Panc1 (cell line): ENCODE measurements around the gene GABRB1.

Source experiments
- POLR2AphosphoS5 ChIP-seq: IDR thresholded peaks from 2 replicates; pipeline ENCODE4 v1.6.1; 2012; ENCODE audit warnings: mild to moderate bottlenecking, low read depth, low read length, moderate library complexity
- SIN3A ChIP-seq: IDR thresholded peaks from 2 replicates; pipeline ENCODE4 v1.6.1; 2012; ENCODE audit warnings: low read depth, mild to moderate bottlenecking, low read length, moderate library complexity, borderline replicate concordance; ENCODE audit not compliant: insufficient read depth
- TF ChIP-seq, protein P1 (sequence below): fragments of 450-650 bp; IDR thresholded peaks from 2 replicates; pipeline ENCODE4 v1.5.1; 2017; ENCODE audit warnings: mild to moderate bottlenecking
- TF ChIP-seq, protein P2 (sequence below), 2 experiments: IDR thresholded peaks; 2 replicates each; pipeline ENCODE4 v1.6.1; 2011 to 2012; ENCODE audit warnings: low read depth in 2 of 2, control low read depth in 1 of 2, low read length in 1 of 2, mild to moderate bottlenecking in 1 of 2, moderate library complexity in 1 of 2; ENCODE audit not compliant: insufficient read depth in 1 of 2

DNA sequence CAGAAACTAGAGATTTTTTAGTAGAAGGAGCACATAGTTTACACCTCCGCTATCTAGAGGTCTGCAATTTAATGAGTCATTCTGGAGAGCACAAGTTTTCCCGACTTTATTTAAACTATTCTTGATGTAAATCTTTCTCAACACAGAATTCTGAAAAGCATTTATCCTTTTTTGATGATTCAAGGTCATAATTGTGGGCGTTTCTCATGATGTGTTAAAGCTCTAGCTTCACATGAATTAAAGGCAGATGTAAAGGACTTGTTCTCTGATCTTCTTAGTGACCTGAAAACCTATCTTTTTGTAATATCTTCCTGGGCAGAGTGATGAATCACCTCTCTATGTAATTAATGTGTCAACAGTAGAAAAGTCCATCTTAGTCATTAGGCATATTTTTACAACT is 303.3 kb downstream of the GABRB1 start:
- TF ChIP-seq, protein P1, sequence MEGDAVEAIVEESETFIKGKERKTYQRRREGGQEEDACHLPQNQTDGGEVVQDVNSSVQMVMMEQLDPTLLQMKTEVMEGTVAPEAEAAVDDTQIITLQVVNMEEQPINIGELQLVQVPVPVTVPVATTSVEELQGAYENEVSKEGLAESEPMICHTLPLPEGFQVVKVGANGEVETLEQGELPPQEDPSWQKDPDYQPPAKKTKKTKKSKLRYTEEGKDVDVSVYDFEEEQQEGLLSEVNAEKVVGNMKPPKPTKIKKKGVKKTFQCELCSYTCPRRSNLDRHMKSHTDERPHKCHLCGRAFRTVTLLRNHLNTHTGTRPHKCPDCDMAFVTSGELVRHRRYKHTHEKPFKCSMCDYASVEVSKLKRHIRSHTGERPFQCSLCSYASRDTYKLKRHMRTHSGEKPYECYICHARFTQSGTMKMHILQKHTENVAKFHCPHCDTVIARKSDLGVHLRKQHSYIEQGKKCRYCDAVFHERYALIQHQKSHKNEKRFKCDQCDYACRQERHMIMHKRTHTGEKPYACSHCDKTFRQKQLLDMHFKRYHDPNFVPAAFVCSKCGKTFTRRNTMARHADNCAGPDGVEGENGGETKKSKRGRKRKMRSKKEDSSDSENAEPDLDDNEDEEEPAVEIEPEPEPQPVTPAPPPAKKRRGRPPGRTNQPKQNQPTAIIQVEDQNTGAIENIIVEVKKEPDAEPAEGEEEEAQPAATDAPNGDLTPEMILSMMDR: no peak
- no peak for TF ChIP-seq POLR2AphosphoS5
- no peak for TF ChIP-seq SIN3A
- TF ChIP-seq, protein P2, sequence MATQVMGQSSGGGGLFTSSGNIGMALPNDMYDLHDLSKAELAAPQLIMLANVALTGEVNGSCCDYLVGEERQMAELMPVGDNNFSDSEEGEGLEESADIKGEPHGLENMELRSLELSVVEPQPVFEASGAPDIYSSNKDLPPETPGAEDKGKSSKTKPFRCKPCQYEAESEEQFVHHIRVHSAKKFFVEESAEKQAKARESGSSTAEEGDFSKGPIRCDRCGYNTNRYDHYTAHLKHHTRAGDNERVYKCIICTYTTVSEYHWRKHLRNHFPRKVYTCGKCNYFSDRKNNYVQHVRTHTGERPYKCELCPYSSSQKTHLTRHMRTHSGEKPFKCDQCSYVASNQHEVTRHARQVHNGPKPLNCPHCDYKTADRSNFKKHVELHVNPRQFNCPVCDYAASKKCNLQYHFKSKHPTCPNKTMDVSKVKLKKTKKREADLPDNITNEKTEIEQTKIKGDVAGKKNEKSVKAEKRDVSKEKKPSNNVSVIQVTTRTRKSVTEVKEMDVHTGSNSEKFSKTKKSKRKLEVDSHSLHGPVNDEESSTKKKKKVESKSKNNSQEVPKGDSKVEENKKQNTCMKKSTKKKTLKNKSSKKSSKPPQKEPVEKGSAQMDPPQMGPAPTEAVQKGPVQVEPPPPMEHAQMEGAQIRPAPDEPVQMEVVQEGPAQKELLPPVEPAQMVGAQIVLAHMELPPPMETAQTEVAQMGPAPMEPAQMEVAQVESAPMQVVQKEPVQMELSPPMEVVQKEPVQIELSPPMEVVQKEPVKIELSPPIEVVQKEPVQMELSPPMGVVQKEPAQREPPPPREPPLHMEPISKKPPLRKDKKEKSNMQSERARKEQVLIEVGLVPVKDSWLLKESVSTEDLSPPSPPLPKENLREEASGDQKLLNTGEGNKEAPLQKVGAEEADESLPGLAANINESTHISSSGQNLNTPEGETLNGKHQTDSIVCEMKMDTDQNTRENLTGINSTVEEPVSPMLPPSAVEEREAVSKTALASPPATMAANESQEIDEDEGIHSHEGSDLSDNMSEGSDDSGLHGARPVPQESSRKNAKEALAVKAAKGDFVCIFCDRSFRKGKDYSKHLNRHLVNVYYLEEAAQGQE (IDR thresholded peaks at IDR 0.05; ENCODE audit: insufficient read depth in 1 of 2, low read depth in 2 of 2, low read length in 1 of 2): no peak
